ENCODE measurements around the gene SGCA. TPM values are rescaled to one million over a fixed set of nuclear protein-coding genes. Genes with fewer than 3 reads are reported as not detected.

Gene SGCA
- total and polyA plus RNA-seq, 9 of the 15 experiments (the other 6 are each of a cell fraction or from before 2014, with no cell fraction given): not detected

GRCh38 chr17:50212121-50212843 lies 46.5 kb downstream of the SGCA start (continued):
- TF ChIP-seq ZNF311 (CRISPR knock-in tag; IDR thresholded peaks at IDR 0.05): no peak
- TF ChIP-seq GTF3C2 (IDR thresholded peaks at IDR 0.05; ENCODE audit: borderline replicate concordance, extremely low read depth, insufficient read length): no peak
- TF ChIP-seq POLR2H (tag; IDR thresholded peaks at IDR 0.05; ENCODE audit: low read depth): no peak
- no peak for TF ChIP-seq DIDO1 (tag; IDR thresholded peaks at IDR 0.05; ENCODE audit: low read depth)
- no peak for TF ChIP-seq BRF1 (IDR thresholded peaks at IDR 0.05; ENCODE audit: borderline replicate concordance, extremely low read depth, insufficient read length)
- TF ChIP-seq CTBP1 (IDR thresholded peaks at IDR 0.05; ENCODE audit: borderline replicate concordance): peak; percentile 48; the same call in 1 of the 2 replicates
- no peak for TF ChIP-seq BCLAF1 (IDR thresholded peaks at IDR 0.05; ENCODE audit: borderline replicate concordance in 1 of 2, control insufficient read depth in 1 of 2, low read depth in 2 of 2, low read length in 1 of 2)
- no peak for TF ChIP-seq PHF8 (IDR thresholded peaks at IDR 0.05; ENCODE audit: borderline replicate concordance, low read length)
- no peak for TF ChIP-seq XRCC4 (IDR thresholded peaks at IDR 0.05; ENCODE audit: extremely low read depth, insufficient read depth, insufficient read length)
- TF ChIP-seq KDM5B (IDR thresholded peaks at IDR 0.05; ENCODE audit: insufficient replicate concordance, low read depth, low read length): no peak
- TF ChIP-seq NFE2 (IDR thresholded peaks at IDR 0.05; ENCODE audit: low read depth): no peak
- no peak for TF ChIP-seq MLLT1 (IDR thresholded peaks at IDR 0.05)
- TF ChIP-seq HES1 (IDR thresholded peaks at IDR 0.05; ENCODE audit: low read depth): no peak
- TF ChIP-seq ATF7 (IDR thresholded peaks at IDR 0.05): peak; percentile 28; the same call in 1 of the 2 replicates
- TF ChIP-seq ZNF277 (CRISPR knock-in tag; IDR thresholded peaks at IDR 0.05; ENCODE audit: borderline replicate concordance): no peak
- TF ChIP-seq CBX2 (IDR thresholded peaks at IDR 0.05; ENCODE audit: insufficient read depth, low read length, poor library complexity, severe bottlenecking): no peak
